ENCODE results near the gene STAT5A.

GRCh38 chr17:42281571-42282096, 6.7 kb upstream of the STAT5A start:
- TF ChIP-seq, protein P1, sequence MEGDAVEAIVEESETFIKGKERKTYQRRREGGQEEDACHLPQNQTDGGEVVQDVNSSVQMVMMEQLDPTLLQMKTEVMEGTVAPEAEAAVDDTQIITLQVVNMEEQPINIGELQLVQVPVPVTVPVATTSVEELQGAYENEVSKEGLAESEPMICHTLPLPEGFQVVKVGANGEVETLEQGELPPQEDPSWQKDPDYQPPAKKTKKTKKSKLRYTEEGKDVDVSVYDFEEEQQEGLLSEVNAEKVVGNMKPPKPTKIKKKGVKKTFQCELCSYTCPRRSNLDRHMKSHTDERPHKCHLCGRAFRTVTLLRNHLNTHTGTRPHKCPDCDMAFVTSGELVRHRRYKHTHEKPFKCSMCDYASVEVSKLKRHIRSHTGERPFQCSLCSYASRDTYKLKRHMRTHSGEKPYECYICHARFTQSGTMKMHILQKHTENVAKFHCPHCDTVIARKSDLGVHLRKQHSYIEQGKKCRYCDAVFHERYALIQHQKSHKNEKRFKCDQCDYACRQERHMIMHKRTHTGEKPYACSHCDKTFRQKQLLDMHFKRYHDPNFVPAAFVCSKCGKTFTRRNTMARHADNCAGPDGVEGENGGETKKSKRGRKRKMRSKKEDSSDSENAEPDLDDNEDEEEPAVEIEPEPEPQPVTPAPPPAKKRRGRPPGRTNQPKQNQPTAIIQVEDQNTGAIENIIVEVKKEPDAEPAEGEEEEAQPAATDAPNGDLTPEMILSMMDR (IDR thresholded peaks at IDR 0.05; ENCODE audit: low read depth, low read length): no peak
- TF ChIP-seq POLR2A (IDR thresholded peaks at IDR 0.05; ENCODE audit: extremely low read depth, insufficient read length): no peak
- TF ChIP-seq, protein P2, sequence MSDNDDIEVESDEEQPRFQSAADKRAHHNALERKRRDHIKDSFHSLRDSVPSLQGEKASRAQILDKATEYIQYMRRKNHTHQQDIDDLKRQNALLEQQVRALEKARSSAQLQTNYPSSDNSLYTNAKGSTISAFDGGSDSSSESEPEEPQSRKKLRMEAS (IDR thresholded peaks at IDR 0.05; ENCODE audit: low read depth, low read length): no peak

Measured in NB4 (cell line).